ENCODE data around the gene INTS14.
"Not testable (repeated sequence)": the region's sequence is repeated elsewhere in the genome, so short reads cannot be mapped to it uniquely, and the experiment has no call there.

Gene INTS14

DNA sequence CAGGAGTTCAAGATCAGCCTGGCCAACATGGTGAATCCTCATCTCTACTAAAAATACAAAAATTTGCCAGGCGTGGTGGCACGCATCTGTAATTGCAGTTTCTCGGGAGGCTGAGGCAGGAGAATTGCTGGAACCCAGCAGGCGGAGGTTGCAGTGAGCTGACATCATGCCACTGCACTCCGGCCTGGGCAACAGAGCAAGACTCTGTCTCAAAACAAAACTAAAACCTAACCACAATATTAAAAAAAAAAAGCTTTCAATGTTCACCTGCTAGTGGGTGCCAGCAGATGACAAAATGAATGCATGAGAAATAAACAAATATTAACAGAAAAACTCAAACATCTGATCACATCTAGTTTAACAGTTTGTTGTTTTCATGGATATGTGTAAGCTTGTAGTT is 19.8 kb upstream of the INTS14 start:
- no peak for DNase-seq

DNA sequence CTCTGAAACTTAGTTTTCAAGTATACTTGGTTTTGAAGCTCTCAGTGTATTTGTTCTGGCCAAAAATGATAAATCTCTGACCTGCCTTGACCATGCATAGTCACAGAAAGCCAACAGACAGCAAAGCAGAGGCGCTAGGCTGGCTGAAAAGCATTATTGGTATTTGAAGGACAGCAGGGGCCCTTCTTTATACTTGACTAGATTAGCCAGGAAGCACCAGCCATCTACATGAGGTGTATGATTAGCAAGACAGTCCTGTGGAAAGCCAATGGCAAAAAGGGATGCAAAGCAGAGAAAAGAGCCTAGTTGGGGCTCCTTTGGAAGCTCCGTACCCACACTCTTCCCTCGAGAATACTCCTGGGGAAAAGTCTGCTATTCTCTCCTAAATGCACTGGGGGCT is 18.6 kb upstream of the INTS14 start:
- DNase-seq: no peak

DNA sequence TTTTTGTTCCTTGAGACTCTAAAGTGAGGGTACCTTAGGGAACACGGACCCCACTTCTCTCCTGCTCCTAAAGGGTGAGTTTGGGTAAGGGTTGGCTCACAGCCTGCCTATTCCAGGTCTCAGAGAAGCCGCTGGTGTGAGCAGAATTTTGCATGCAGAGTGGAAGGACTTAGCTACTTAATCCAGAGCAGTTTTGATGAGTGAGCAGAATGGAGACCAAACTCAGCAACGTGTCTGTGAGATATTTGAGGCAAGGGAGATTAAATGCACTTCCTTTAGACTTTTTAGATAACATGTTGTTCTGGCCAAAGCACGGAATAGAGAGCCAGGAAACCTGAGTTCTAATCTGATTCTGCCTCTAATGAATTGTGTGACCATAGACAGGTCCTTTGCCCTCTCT is 15.9 kb upstream of the INTS14 start:
- no peak for DNase-seq

DNA sequence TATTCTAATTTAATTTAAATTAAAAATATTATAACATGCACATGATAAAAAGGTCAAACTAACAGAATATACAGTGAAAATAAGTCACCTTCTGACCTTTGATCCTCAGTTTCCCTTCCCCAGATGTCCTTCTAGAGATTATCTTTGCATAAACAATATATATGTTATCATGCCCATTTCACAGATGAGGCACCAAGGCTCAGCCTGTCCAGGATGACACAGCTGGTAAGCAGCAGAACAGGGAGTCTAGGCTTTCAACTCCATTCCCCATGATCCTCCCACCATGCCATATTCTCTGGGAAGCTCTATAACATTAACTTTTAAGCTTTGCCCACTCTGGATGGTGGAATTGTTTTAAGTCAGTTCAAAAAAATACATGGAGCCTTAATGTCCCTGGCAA is 12.2 kb upstream of the INTS14 start:
- DNase-seq: no peak

DNA sequence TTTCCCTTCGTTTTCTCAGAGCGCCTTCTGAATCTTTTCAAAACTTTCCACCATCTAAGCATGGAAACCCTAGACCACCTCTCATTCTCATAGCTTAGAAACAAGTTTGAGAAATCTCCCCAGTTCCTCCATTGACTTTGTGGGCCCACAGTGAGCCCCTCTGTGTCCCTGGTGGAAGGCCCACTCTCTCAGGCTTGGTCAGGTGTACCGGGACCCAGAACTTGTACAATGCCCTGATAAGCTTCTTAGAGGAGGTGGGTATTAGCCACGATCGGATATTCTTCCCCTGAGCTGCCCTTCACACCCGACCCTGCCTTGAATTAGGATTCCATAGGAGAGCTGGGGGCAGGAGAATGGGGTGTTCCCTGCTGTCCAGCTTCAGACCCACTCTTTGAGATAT is 10.7 kb upstream of the INTS14 start, which contains the start of gene SLC24A1:
TSS of gene SLC24A1 (plus strand) at position 301 of the 400 bp plus-strand sequence. CDS start 2,143 bp downstream, outside the sequence.
- no peak for DNase-seq

DNA sequence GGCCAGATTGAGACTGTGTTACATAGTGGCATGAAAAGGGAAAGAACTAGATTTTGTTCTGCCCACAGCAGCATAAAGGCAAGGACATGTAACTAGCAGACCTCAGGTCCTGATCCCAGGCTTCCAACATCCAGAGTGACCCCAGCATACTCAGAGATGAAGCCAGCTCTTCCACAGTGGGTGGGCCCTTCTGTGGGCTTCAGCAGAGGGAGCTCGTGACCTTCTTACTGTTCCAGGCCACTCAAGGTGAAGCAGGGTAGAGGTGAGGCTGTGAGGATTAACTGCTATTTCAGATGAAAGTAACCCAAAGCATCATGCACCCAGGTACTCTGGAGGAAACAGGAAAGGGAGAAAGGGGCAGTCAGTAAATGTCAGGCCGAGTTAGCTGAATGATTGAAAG is 9.9 kb upstream of the INTS14 start:
- DNase-seq: no peak

DNA sequence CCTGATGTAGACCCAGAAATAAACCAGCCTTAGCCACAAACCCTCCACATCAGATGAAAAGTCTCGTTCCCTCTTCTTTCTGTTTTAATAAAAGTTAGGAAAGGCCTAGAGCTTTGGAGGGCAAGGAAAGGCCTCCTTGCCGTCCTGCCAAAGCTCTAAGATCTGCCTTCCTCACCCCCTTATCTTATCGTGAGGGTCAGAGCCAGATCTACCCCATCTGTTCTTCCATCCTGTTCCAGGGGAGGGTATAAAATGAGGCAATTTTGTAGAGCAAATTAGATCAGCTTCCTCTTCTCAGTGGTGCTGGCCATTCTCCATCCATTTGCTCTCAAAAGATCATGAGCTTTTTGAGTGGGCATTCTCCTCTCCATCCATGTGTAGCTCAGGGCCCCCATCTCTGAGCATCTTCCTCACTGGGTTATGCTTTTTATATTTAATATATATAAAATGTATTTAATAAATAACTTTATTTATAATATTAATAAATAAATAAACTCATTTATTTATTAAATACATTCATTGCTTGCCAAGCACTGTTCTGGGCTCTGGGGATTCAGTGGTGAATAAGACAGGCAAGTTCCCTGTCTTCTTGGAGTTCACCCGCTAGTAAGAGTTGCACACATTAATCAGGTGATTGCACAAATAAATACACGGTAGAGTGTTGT is 8.8 kb upstream of the INTS14 start:
- peak; percentile 77 for DNase-seq

DNA sequence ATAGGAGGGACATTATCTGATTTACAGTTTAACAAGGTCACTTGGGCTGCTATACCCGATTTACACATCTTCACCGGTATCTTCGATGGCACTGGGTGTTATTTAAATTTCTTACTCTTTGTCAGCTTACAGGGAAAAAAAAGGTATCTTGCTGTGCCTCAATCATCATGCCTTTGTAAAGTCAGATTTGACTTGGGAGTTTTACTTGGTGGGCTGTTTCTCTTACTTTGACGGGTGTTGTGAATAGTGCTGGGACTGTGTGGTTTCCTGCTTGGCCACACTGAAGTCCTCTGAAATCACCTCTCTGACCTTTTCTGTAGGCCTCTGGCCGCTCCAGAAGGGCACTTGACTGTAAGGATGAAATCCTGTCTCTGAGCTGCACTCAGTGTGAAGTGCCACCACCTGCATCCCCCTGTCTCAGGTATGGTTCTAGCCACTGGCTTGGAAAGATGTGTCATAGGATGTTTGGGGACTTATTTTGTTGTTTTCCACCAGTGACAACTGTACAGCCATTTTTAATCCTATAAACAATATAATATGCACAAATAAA is 7.7 kb upstream of the INTS14 start:
- no peak for DNase-seq

DNA sequence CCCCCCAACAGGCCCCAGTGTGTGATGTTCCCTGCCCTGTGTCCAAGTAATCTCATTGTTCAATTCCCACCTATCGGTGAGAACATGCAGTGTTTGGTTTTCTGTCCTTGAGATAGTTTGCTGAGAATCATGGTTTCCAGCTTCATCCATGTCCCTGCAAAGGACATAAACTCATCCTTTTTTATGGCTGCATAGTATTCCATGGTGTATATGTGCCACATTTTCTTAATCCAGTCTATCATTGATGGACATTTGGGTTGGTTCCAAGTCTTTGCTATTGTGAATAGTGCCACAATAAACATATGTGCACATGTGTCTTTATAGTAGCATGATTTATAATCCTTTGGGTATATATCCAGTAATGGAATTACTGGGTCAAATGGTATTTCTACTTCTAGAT is 5.0 kb upstream of the INTS14 start:
- DNase-seq: not testable (repeated sequence)

DNA sequence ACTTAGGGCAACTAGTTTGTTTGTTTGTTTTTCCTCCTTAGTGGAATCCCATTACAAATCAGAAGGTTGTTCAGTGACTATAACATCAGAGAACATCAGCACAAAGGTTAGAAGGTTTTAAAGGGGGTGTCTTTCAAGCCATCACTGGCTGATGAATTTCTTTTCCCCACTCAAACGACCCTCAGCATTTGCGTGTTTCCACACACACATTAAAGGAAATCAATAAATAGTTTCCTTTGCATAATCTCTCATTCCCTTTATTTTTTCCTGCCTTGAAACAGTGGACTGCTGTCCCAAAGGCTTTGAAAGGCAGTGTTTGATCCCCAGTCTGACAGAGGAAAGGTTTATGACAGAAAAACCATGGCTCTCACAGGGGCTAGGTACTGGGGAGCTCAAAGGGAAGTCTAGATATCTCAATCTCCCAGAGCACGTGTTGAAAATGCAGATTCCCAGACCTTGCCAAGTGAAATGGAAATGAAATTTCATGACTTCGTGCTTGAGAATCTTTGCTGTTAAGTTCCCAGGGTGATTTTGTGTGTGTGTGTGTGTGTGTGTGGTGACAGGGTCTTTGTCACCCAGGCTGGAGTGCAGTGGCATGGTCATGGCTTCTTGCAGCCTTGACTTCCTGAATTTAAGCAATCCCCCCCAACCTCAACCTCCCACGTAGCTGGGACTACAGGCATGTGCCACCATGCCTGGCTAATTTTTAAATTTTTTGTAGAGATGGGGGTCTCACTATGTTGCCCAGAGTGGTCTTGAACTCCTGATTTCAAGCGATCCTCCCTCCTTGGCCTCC is 2.2 kb upstream of the INTS14 start:
- no peak for DNase-seq

DNA sequence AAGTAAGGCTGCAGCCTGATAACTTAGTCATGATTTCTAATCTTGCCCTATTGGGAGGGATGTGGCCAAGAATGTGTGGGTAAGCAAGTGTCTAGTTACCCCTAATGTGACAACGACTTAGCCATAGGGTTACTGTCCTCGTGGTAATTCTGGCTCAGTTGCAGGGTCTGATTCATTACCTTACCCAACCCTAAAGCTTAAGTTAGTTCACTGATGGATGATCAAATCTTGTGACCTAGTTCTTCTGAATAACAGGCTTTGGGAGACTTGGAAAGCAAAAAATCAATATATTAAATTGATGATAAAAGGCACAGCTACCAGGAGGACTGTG is 1.6 kb upstream of the INTS14 start:
- DNase-seq: no peak

DNA sequence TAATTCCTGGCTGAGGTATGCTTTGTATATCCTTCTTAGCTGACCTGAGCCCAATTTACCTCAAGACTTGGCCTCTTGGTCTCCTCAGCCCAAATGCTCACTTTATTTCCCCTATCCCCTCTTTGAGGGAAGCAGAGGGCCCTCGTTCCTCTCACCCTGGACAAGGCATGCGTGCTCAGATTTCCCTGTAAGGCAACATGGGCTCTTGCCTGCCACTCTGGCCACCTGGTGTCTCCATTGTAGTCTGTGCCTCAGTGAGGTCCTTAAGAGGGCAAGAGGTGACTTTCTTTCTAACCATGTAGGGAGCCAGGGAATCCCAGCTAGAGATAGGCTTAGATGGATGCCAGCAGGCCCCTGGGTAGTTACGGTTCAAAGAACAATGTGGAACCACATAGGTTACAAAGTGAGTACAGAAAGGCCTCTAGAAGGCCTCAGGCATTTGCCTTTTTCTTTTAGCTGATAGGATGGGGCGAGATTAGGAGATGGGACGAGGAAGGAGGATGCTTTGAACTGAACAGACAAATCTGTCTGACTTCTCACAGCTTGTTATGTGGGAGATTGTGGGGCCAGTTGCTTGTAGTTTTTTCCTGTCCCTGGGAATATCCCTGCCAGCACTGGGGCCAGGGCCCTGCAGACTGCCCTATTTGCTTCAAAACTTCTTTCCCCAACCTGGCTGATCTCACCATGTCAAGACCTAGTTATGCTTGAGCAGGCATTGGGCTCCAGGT is 1.1 kb upstream of the INTS14 start:
- DNase-seq: peak; percentile 23

DNA sequence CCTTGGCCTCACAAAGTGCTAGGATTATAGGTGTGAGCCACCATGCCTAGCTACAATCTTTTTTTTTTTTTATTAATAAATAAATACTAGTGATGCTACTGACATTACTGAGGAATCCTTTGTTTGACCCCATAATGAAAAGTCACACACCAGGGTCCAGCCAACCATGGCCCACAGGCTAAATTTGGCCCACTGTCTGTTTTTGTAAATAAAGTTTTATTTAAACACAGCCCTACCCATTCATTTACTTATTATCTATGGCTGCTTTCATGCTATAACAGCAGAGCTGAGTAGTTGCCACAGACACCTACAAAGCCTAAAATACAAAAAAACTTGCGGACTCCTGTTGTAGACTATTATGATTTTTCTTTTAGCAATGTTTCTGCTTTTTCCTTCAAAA is 7.4 kb downstream of the INTS14 start:
- DNase-seq: no peak

DNA sequence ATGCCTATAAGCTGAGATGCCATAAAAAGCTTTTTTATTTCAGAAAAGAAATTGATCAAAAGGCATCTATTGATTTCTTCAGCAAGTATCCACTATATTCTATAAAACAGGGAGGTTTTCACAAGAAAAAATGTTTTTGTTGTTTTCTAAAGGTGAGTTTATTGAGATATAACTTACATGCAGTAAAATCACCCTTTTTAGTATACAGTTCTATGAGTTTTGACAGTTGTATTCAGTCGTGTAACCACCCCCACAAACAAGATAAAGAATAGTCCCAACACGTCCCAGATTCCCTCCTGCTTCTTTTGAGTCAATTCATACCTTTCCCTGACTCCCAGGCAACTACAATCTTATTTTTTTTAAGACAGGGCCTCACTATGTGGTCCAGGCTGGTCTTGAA is 7.8 kb downstream of the INTS14 start:
- no peak for DNase-seq

DNA sequence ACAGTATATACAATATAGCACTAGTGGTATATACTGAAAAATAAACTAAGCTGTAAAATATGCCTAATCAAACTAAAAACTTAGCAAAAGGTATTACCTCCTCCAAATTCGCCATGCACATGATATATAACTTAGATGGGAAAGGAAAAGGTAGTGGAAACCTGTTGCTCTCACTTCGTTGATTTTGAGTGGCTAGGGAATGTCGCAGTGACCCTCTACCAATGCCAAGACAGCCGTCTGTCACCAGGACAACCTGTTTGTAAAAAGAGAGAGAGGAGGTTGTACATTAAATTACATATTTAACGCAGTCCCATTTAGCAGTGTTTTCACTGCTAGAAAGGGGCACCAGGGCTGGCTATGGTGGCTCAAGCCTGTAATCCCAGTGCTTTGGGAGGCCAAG is 11.3 kb downstream of the INTS14 start:
- no peak for DNase-seq

DNA sequence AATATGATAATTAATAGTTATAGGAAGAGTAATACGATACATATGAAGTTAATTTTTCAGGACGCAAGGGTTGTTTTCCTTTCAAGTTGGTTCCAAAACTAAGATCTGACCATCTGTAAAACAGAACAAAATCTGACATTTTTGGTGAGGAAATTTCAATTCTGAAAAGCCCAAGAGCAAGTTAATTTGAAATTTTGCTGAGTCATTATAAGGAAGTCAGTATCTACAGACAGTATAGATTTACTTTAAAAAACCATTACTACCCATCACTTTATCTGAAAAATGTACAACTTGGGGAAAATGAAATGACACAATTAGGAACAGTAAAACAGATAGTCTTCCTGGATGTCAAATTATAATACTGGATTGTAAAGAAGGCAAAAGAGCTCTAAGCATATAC is 12.5 kb downstream of the INTS14 start:
- DNase-seq: peak; percentile 9

DNA sequence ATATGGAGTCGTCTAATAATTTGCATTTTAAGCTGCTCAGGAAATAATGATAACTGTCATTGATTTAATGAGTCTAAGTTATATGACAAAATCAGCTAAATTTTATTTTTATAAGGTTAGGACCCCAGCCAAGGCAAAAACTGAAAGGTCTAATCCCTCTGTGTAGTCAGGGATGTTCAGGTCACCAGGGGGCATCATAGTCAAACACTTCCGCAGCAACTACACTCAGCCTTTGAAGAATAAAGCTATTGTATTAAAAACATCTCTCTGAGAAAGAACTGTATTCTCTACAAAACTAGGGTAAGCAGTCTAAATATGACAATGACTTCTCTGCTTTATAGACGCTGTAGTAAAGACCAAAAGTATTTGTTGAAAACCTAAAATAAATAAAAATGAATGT is 15.0 kb downstream of the INTS14 start:
- peak; percentile 20 for DNase-seq

DNA sequence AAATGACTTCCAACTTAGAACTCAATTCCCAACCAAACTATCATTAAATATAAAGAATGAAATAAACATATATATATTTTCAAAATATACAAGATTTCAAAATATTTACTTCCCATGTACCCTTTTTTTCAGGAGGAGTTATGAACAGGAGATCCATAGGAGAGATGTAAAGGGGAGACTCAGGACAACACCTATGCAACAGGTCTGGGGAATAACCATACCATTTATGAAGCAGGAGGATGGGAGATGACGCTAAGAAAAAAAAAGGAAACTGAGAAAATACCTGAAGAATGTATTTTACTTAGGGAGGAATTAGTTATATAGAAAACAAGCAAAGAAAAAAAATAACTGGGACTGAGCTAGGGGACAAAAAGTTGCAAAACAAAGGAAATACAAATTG is 23.8 kb downstream of the INTS14 start:
- DNase-seq: no peak

DNA sequence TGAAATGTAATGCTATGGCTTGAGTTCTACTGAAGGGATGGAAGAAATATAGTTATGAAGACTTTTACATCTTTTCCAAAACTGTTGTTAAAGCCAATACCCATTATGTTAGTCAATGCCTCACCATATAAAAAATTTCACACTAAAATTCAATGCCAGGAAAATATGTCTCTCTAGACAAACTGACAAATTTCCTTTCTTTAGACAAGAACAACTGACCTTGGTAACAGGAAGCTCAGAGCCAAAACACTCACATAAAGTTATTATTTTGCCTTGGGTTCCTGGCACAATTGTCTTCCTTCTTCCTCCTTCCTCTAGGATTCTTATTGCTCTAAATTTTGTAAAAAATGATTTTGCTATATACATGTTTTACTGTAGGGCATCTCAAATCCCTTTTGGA is 26.7 kb downstream of the INTS14 start:
- DNase-seq: no peak

DNA sequence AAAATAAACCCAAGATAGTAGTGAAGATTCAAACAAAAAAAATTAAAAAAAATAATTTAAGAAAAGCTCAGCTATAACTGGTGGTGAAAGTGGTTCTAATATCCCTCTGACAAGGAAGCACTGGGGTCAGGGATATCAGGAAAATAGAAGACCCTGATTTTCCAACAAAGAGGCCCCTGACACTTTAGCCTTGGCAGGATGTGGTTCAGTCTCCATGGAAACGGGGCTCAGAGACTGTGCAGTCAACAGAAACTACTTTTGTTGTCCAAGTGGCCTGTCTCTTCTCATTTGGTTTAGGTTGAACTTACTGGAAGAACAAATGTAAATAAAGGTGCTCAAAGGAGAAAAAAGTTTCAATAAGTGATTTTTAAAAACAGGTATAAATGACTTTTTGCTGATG is 27.2 kb downstream of the INTS14 start:
- DNase-seq: peak; percentile 52

DNA sequence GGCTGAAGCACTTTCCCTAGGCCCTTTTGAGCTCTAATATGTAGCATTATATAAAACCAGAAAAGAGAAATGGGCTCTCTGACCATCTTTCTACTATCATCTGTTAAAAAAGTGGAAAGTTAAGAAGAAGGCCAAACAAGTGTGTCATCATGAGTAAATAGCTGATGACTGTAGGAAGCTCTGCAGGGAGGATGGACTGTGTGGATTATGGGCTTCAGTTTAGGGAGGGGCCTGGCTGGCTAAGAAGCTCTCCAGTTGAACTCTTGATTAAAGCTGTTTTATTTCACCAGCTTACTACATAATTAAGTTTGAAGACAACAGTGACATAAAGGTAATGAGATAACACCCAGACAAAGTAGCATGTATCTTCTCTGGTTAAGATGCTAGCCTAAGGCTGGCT is 30.6 kb downstream of the INTS14 start:
- no peak for DNase-seq

DNA sequence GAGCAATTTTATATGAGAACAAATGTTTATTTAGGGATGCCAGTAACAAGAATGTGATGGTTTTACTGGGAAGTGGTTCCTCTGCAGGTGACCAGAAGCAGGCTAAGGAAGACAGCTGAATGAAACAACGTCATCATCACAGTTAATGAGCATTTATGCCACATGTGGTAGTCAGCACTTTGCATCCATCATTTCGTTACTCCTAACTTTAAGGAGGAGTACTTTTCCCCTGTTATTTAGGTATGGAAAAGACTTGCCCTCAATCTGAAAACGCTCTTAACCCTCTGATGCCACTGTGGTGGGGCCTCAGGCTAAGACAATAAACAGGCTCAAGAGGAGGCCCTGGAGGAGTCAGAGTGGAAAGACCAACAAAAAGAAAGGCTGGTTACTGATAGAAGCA is 31.2 kb downstream of the INTS14 start:
- no peak for DNase-seq

DNA sequence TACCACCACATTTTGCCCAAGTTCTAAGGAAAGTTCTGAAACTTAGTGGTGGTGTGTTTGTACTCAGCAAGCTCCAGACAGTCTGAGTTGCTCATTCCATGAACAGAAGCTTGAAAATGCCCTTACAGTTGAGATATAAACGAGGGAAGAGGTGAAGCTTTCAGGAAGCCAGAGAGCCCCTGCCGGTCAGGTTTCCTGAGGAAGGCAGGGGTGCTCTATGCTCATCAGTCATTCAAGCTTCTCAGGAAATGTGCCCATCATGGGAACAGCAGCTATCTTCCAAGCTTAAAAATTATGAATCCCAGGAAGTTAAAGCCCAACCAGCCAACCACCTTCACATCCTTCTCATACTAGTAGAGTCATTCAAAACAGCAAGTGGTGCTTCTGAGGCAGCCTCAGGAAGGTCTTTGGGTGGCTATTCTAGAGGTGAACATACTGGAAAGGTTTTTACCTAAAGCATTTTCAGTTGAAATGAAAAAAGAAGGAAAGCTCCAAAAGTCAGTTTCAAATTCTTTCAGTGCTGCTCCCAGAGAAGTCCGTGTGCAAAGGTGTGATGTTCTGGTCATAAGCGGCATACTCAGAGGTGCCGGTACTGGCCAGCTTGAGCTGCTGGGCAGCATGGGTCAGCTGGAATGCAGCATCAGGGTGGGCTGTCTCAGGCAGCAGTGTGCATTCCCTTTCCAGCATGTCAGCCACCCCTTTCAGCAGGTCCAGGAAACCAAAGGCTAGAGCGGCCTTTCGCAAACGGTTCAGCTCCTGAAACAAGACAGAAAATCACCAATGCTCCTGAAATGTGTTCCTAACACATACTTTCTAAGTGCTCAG is 31.8 kb downstream of the INTS14 start:
- no peak for DNase-seq
